Kidney epithelial cell (primary cell): ENCODE measurements around the gene ADGRA1. TPM values are rescaled to one million over a fixed set of nuclear protein-coding genes. Genes with fewer than 3 reads are reported as not detected.
A peak's percentile ranks its signal among the peaks of the same experiment; 100 is the strongest.

Experiments
- DNase-seq: peaks from one replicate; pipeline ENCODE4 v3.0.0-alpha.2; 2010; ENCODE audit warnings: low read depth
- H3K27me3 ChIP-seq: 2 replicates; pipeline ENCODE4 v1.6.0; 2011; ENCODE audit warnings: low read length; ENCODE audit not compliant: control insufficient read depth, insufficient read depth
- H3K36me3 ChIP-seq: 2 replicates; pipeline ENCODE4 v1.5.1; 2011; ENCODE audit warnings: low read length; ENCODE audit not compliant: control insufficient read depth, insufficient read depth
- H3K4me3 ChIP-seq: 2 replicates; pipeline ENCODE4 v1.5.1; 2011; ENCODE audit warnings: low read depth, mild to moderate bottlenecking, control low read depth, low read length
- total RNA-seq: library from RNA; depleted of rRNA; stranded (reverse); fragments of >200 nt; gene quantifications from 2 replicates; pipeline ENCODE4 v1.2.3, GENCODE V29; 2015
- TF ChIP-seq, protein P1 (sequence below): IDR thresholded peaks from 2 replicates; pipeline ENCODE4 v1.5.1; 2011; ENCODE audit warnings: mild to moderate bottlenecking, moderate library complexity, low read length, control low read depth, inconsistent platforms; ENCODE audit not compliant: insufficient read depth, poor library complexity, severe bottlenecking

The ADGRA1 gene
- total RNA-seq, 1 donor from 2014 or later = not detected

DNA sequence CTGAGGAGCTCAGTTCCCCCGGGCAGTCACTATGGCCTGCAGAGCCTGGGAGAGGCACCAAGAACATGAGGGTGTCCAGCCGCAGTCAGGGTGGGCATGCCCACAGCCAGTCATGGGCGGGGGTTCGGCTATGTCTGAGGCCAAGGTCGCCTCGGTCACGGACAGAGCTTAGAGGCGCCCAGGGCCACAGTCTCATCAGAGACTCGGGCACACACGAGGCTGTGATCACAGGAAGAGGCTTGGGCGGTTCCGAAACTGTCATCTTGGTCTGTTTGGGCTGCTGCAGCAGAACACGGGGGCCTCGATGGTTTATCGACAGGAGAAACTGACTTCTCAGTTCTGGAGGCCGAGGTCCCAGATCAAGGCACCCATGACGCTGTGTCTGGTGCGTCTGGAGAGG, 9.7 kb downstream of the ADGRA1 start:
- peaks cover 25% of the 10 kb centered on the region for H3K27me3 ChIP-seq
- no peak overlapping the region for H3K4me3 ChIP-seq
- DNase-seq = no peak
- H3K36me3 ChIP-seq = no peaks in the 10 kb centered on the region
- TF ChIP-seq, protein P1, sequence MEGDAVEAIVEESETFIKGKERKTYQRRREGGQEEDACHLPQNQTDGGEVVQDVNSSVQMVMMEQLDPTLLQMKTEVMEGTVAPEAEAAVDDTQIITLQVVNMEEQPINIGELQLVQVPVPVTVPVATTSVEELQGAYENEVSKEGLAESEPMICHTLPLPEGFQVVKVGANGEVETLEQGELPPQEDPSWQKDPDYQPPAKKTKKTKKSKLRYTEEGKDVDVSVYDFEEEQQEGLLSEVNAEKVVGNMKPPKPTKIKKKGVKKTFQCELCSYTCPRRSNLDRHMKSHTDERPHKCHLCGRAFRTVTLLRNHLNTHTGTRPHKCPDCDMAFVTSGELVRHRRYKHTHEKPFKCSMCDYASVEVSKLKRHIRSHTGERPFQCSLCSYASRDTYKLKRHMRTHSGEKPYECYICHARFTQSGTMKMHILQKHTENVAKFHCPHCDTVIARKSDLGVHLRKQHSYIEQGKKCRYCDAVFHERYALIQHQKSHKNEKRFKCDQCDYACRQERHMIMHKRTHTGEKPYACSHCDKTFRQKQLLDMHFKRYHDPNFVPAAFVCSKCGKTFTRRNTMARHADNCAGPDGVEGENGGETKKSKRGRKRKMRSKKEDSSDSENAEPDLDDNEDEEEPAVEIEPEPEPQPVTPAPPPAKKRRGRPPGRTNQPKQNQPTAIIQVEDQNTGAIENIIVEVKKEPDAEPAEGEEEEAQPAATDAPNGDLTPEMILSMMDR = no peak

DNA sequence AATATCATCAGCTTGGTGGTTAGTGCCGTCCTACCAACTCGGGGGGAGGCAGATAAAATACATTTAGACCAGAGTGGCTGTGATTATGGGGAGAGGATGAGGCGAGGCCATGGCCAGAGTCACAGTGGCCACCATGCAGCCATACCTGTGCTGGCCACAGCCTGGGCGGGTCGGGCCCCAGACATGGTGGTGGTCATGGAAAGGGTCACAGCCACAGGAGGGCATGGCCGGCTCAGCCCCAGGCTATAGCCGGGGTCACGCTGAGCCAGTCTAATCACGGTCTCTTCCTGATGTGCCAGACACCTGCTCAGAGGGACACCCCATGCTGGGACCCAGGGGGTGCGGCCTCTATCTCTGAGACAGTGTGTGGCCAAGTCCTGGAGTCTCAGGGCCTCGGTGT, 10.2 kb downstream of the ADGRA1 start:
- DNase-seq = no peak
- H3K27me3 ChIP-seq = peaks cover 22% of the 10 kb centered on the region
- no peak overlapping the region for H3K4me3 ChIP-seq
- TF ChIP-seq, protein P1 = no peak
- no peaks in the 10 kb centered on the region for H3K36me3 ChIP-seq

DNA sequence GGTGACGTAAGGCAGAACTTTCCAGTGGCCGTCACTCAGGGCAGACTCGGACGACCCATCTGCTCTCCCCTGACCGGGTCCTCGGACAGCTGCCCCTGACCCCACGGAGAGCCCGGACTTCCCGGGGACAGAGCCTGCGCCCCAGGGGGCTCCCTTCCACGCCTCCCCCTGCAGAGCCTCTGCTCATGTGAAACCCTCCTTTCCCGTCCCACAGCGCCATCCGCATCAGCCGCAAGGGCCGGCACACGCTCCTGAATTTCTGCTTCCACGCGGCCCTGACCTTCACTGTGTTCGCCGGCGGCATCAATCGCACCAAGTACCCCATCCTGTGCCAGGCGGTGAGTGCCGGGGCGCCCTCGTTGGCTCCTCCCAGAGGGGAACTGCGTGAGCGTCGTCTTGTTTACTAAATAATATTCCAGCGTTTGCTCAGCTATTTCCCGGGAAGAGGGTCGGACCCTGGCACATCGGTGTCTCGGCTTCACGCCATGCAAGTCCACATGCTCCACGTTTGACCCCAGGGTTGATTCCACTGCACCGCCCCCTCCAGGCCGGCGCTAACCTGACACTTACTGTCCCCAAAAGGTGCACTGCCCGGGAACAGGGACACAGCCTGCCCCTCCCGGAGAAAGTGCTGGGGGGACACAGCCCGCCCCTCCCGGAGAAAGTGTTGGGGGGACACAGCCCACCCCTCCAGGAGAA, 10.9 kb downstream of the ADGRA1 start:
- peaks cover 22% of the 10 kb centered on the region for H3K27me3 ChIP-seq
- TF ChIP-seq, protein P1 = peak; percentile 2
- DNase-seq = no peak
- no peak overlapping the region for H3K4me3 ChIP-seq
- H3K36me3 ChIP-seq = no peaks in the 10 kb centered on the region

DNA sequence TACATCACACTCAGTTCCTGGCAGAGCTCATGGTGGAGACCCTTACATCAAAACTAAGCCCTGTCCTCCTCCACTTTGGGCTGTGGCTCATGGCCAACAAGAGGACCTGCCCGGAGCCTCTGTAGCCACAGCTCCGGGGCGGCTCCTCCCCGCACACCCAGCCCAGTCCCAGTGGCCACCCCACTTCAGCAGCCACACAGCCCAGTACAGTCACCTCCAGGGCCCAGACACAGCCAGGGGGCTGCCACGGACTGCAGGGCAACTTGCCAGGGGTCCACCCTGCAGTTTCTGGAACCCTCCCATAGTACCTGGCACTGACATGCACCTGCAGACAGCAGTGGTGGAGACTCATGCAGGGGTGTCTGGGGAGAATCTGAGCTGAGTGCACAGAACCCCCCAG, 11.8 kb downstream of the ADGRA1 start:
- TF ChIP-seq, protein P1 = no peak
- Histone ChIP-seq H3K27me3 (peaks cover 25% of the 10 kb centered on the region), H3K36me3 (no peaks in the 10 kb centered on the region), H3K4me3 (no peak overlapping the region)
- no peak for DNase-seq

DNA sequence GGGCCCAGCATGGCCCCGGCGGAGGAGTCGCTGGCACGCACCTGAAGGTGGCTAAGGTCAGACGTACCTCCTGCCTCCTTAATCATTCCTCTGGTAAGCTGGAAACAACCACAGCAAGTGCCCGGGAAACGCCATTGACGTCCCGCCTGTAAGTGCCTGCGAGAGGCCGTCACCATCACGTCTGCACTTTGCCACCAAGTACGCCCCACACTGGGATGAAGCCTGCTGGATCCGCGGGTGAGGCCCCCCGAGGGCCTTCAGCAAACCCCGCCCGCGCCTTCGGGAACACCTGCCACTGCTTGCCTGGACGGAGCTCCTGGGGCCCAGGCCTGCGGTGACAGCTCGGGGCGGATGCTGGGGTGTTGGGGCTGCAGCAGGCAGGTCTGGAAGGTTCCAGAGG, 12.5 kb downstream of the ADGRA1 start:
- no peak for DNase-seq
- no peak overlapping the region for H3K4me3 ChIP-seq
- peaks cover 25% of the 10 kb centered on the region for H3K27me3 ChIP-seq
- TF ChIP-seq, protein P1 = no peak
- H3K36me3 ChIP-seq = no peaks in the 10 kb centered on the region
